Putamen (tissue), 1 donor: ENCODE measurements around the gene ARSH.
"Not testable (repeated sequence)": the region's sequence is repeated elsewhere in the genome, so short reads cannot be mapped to it uniquely, and the experiment has no call there.

Source experiments
- DNase-seq: peaks from one replicate; pipeline ENCODE4 v3.0.0-alpha.2; 2016; ENCODE audit warnings: low spot score

Gene ARSH

GRCh38 chrX:3044196-3044595 lies 37.9 kb downstream of the ARSH start:
- no peak for DNase-seq

GRCh38 chrX:3044671-3045070 lies 38.3 kb downstream of the ARSH start:
- DNase-seq, result no peak

GRCh38 chrX:3046253-3047240 lies 40.2 kb downstream of the ARSH start:
- DNase-seq, result no peak

- not testable (repeated sequence) for DNase-seq
These were observed 44.3 kb downstream of the ARSH start for GRCh38 chrX:3050523-3051175.

GRCh38 chrX:3052860-3053259 lies 46.5 kb downstream of the ARSH start:
- peak; percentile 15 for DNase-seq

GRCh38 chrX:3066555-3066954 lies 60.2 kb downstream of the ARSH start:
- no peak for DNase-seq

GRCh38 chrX:3075959-3076358 lies 69.6 kb downstream of the ARSH start:
- no peak for DNase-seq

GRCh38 chrX:3076416-3076991 lies 70.2 kb downstream of the ARSH start:
- no peak for DNase-seq
